Astrocyte of the cerebellum (primary cell): ENCODE data around the gene CARHSP1.

ENCODE experiments used
- DNase-seq: peaks from one replicate; pipeline ENCODE4 v3.0.0-alpha.2; 2011; ENCODE audit warnings: low read depth
- H3K4me3 ChIP-seq: 2 replicates; pipeline ENCODE4 v1.5.1; 2011; ENCODE audit warnings: mild to moderate bottlenecking, low read depth, low read length, moderate library complexity
- CTCF ChIP-seq: IDR thresholded peaks from 2 replicates; pipeline ENCODE4 v1.5.1; 2012; ENCODE audit warnings: low read length, low read depth, moderate library complexity, mild to moderate bottlenecking; ENCODE audit errors: missing control alignments
- in situ Hi-C: cut with HindIII; loops from 2 replicates; pipeline ENCODE4 v1.10.0; 2017; ENCODE audit warnings: low sequenced_read_pairs

CARHSP1 gene

GRCh38 chr16:8849411-8850011, 19.3 kb downstream of the CARHSP1 start:
- in situ Hi-C loops = no loop called here
- TF ChIP-seq CTCF = no peak
- no peak overlapping the region for H3K4me3 ChIP-seq
- DNase-seq = no peak

- DNase-seq = no peak
- in situ Hi-C loops = no loop called here
- TF ChIP-seq CTCF = no peak
- no peak overlapping the region for H3K4me3 ChIP-seq
Observed at GRCh38 chr16:8848939-8849391, 19.8 kb downstream of the CARHSP1 start.

- in situ Hi-C loops = no loop called here
- no peak overlapping the region for H3K4me3 ChIP-seq
- DNase-seq = no peak
- TF ChIP-seq CTCF = no peak
Observed at GRCh38 chr16:8848231-8848938, 20.4 kb downstream of the CARHSP1 start.

GRCh38 chr16:8847623-8848022, 21.2 kb downstream of the CARHSP1 start:
- no peak for TF ChIP-seq CTCF
- H3K4me3 ChIP-seq = no peak overlapping the region
- DNase-seq = no peak
- in situ Hi-C loops = no loop called here

GRCh38 chr16:8847145-8847544, 21.7 kb downstream of the CARHSP1 start:
- no peak overlapping the region for H3K4me3 ChIP-seq
- no peak for DNase-seq
- no peak for TF ChIP-seq CTCF
- in situ Hi-C loops = no loop called here

GRCh38 chr16:8846401-8846932, 22.3 kb downstream of the CARHSP1 start:
- DNase-seq = no peak
- no peak overlapping the region for H3K4me3 ChIP-seq
- in situ Hi-C loops = no loop called here
- no peak for TF ChIP-seq CTCF
